Thoracic aorta (tissue), 2 donors: ENCODE measurements around the gene WARS2. TPM values are rescaled to one million over a fixed set of nuclear protein-coding genes. Genes with fewer than 3 reads are reported as not detected.
"Not testable (repeated sequence)": the region's sequence is repeated elsewhere in the genome, so short reads cannot be mapped to it uniquely, and the experiment has no call there.

Experiments used
- ATAC-seq: fragments of 150-250 bp; one replicate; pipeline ENCODE4 v1.8.0; 2017; ENCODE audit warnings: low read depth; ENCODE audit not compliant: insufficient number of reproducible peaks, low FRiP score
- DNase-seq: peaks from one replicate; pipeline ENCODE4 v3.0.0-alpha.2; 2020; ENCODE audit warnings: low spot score
- H3K27ac ChIP-seq, 2 donors: fragments of 200-600 bp; sonication (generic); 1 replicate in 1 of 2; 2 replicates in 1 of 2; pipeline ENCODE4 v1.5.1; 2016; ENCODE audit warnings: mild to moderate bottlenecking in 2 of 2, moderate library complexity in 2 of 2
- H3K27me3 ChIP-seq: fragments of 200-600 bp; sonication (generic); replicated peaks from 2 replicates; pipeline ENCODE4 v1.6.0; 2016; ENCODE audit warnings: mild to moderate bottlenecking; ENCODE audit not compliant: insufficient read depth
- H3K36me3 ChIP-seq: fragments of 200-600 bp; sonication (generic); one replicate; pipeline ENCODE4 v1.5.1; 2016
- H3K4me1 ChIP-seq, 2 donors: fragments of 200-600 bp; sonication (generic); 1 replicate in 1 of 2; 2 replicates in 1 of 2; pipeline versions ENCODE4 v1.5.1 to v1.6.0; 2016; ENCODE audit warnings: low read depth in 2 of 2, mild to moderate bottlenecking in 1 of 2; ENCODE audit not compliant: control insufficient read depth in 1 of 2
- H3K4me3 ChIP-seq: fragments of 200-600 bp; sonication (generic); 2 replicates; pipeline ENCODE4 v1.5.1; 2016; ENCODE audit warnings: mild to moderate bottlenecking
- H3K9me3 ChIP-seq: fragments of 200-600 bp; sonication (generic); 2 replicates; pipeline ENCODE4 v1.5.1; 2016
- total RNA-seq, 2 donors: library from RNA; depleted of rRNA; stranded (reverse); fragments of >200 nt; gene quantifications; one replicate each; pipeline versions ENCODE4 v1.1.0 to v1.2.3, GENCODE V29; 2016
- TF ChIP-seq, protein P1 (sequence below): fragments of 200-600 bp; sonication (generic); IDR thresholded peaks from one replicate; pipeline ENCODE4 v1.5.1; 2019; ENCODE audit warnings: antibody characterized with exemption

WARS2 gene
- total RNA-seq, 2 donors from 2014 or later = 11.1 to 13.8 TPM

DNA sequence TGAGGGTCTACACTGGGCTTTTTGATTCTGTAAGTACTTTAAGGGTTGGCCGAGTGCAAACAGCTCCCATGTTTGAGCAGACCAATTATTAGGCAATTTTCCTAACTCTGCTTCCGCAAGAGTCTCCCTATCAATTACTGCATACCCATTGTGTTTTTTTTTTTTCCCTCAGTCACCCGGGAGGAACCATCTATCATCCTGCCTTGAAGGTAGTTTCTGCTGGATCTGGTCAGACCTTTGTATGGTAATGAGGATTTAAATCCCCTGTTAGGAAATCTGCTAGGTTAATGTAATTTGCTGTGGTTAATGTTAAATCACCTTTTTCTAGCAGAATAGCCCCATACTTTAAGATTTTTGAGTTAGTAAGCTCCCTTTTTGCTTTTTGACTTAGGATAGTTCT lies 40.8 kb upstream of the WARS2 start:
- Histone ChIP-seq H3K4me3 (no peak overlapping the region), H3K36me3 (no peaks in the 10 kb centered on the region), H3K4me1 (no peaks in the 10 kb centered on the region), H3K9me3 (peaks cover 3% of the 10 kb centered on the region), H3K27ac (no peak overlapping the region), H3K27me3 (no peaks in the 10 kb centered on the region)
- no peak for DNase-seq
- TF ChIP-seq, protein P1, sequence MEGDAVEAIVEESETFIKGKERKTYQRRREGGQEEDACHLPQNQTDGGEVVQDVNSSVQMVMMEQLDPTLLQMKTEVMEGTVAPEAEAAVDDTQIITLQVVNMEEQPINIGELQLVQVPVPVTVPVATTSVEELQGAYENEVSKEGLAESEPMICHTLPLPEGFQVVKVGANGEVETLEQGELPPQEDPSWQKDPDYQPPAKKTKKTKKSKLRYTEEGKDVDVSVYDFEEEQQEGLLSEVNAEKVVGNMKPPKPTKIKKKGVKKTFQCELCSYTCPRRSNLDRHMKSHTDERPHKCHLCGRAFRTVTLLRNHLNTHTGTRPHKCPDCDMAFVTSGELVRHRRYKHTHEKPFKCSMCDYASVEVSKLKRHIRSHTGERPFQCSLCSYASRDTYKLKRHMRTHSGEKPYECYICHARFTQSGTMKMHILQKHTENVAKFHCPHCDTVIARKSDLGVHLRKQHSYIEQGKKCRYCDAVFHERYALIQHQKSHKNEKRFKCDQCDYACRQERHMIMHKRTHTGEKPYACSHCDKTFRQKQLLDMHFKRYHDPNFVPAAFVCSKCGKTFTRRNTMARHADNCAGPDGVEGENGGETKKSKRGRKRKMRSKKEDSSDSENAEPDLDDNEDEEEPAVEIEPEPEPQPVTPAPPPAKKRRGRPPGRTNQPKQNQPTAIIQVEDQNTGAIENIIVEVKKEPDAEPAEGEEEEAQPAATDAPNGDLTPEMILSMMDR = no peak
- no peak for ATAC-seq

DNA sequence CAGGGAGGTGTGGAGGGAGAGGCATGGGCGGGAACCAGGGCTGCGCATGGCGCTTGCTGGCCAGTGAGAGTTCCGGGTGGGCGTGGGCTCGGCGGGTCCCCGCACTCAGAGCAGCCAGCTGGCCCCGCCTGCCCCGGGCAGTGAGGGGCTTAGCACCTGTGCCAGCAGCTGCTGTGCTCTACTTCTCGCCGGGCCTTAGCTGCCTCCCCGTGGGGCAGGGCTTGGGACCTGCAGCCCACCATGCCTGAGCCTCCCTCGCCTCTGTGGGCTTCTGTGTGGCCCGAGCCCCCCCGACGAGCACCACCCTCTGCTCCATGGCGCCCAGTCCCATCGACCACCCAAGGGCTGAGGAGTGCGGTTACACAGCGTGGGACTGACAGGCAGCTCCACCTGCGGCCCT lies 38.6 kb upstream of the WARS2 start:
- ATAC-seq (no peak), DNase-seq (no peak)
- no peaks in the 10 kb centered on the region for H3K27me3 ChIP-seq
- peaks cover 3% of the 10 kb centered on the region for H3K9me3 ChIP-seq
- H3K4me3 ChIP-seq = no peak overlapping the region
- no peaks in the 10 kb centered on the region for H3K36me3 ChIP-seq
- TF ChIP-seq, protein P1 = no peak
- H3K27ac ChIP-seq = no peak overlapping the region
- no peaks in the 10 kb centered on the region for H3K4me1 ChIP-seq

DNA sequence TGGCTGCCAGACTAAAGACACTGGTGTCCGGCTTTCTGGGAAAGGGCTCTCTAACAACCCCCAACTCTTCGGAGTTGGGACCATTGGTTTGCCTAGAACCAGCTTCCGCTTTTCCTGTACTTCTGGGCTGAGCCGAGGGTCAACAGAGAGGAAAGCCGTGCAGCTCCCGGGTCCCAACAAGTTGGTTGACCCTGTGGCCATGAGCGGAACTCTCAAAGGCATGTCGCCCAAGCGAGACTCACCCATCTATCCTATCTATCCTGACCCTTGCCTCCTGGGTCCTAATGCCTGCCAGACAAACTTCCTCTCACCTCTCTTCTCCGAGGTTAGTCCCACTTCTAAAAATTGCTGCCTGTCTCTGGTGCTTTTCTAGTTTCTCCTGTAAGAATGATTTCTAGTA lies 32.5 kb upstream of the WARS2 start:
- not testable (repeated sequence) for H3K36me3 ChIP-seq, ATAC-seq, H3K4me3 ChIP-seq, H3K27ac ChIP-seq, H3K9me3 ChIP-seq, H3K4me1 ChIP-seq, DNase-seq, H3K27me3 ChIP-seq

DNA sequence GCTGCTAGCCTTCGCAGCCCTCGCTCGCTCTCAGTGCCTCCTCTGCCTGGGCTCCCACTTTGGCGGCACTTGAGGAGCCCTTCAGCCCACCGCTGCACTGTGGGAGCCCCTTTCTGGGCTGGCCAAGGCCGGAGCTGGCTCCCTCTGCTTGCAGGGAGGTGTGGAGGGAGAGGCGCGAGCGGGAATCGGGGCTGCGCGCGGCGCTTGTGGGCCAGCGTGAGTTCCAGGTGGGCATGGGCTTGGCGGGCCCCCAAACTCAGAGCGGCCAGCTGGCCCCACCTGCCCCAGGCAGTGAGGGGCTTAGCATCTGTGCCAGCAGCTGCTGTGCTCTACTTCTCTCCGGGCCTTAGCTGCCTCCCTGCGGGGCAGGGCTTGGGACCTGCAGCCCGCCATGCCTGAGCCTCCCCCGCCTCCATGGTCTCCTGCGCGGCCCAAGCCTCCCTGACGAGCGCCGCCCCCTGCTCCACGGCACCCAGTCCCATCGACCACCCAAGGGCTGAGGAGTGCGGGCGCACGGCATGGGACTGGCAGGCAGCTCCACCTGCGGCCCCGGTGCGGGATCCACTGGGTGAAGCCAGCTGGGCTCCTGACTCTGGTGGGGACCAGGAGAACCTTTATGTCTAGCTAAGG lies 31.0 kb upstream of the WARS2 start:
- ATAC-seq, DNase-seq, H3K27me3 ChIP-seq, H3K36me3 ChIP-seq, H3K4me1 ChIP-seq, H3K9me3 ChIP-seq, H3K4me3 ChIP-seq, H3K27ac ChIP-seq: not testable (repeated sequence)

DNA sequence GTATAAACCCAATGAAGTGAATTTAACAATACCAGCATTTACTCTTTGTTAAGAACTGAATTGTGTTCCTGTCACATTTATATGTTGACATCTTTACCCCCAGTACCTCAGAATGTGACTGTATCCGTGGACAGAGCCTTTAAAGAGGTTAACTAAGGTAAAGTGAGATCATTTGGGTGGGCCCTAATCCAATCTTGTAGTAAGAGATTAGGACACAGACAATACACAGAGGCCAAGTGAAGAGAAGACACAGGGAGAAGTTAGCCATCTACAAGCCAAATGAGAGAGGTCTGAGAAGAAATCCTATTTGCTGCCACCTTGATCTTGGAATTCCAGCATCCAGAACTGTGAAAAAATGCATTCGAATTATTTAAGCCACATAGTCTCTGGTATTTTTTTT lies 22.9 kb upstream of the WARS2 start:
- Histone ChIP-seq H3K27ac (no peak overlapping the region), H3K9me3 (no peaks in the 10 kb centered on the region), H3K4me3 (no peak overlapping the region), H3K36me3 (peaks cover 3% of the 10 kb centered on the region), H3K27me3 (no peaks in the 10 kb centered on the region), H3K4me1 (no peaks in the 10 kb centered on the region)
- ATAC-seq (no peak), DNase-seq (no peak)
- TF ChIP-seq, protein P1 = no peak

DNA sequence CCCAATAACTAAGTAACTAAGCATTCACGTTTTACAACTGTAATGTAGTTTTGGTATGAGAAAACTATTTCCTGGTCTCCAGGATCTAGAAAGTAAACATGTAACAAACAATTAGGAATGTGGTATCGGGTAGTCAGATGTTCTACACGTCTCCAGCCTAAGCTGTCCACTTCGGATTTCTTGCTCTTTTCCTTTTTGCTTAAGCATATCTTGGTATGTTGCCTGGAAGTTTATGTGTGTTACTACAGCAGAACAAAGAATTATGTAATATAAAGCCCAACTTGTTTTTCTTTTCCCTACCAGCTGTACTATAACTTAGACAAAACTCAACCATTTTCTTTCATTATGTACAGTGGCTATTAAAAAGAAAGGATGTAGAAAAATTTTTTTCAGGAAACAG lies 20.4 kb upstream of the WARS2 start:
- H3K27me3 ChIP-seq = no peaks in the 10 kb centered on the region
- no peaks in the 10 kb centered on the region for H3K9me3 ChIP-seq
- TF ChIP-seq, protein P1 = no peak
- no peak overlapping the region for H3K4me3 ChIP-seq
- H3K27ac ChIP-seq = no peak overlapping the region
- no peaks in the 10 kb centered on the region for H3K4me1 ChIP-seq
- DNase-seq (no peak), ATAC-seq (no peak)
- peaks cover 3% of the 10 kb centered on the region for H3K36me3 ChIP-seq
